Neural cell (in vitro differentiated cells): ENCODE results near the gene ANTXR2. TPM values are rescaled to one million over a fixed set of nuclear protein-coding genes. Genes with fewer than 3 reads are reported as not detected.
"Not testable (repeated sequence)": the region's sequence is repeated elsewhere in the genome, so short reads cannot be mapped to it uniquely, and the experiment has no call there.

Source experiments
- H2AFZ ChIP-seq: fragments of 200-600, 300-800 bp; sonication (generic), shearing (Covaris generic); 2 replicates; pipeline ENCODE4 v1.6.0; 2014; ENCODE audit warnings: low read depth, mild to moderate bottlenecking, antibody characterized with exemption, low read length, moderate library complexity
- H3F3A ChIP-seq: fragments of 200-600 bp; shearing (Covaris generic); 2 replicates; pipeline ENCODE4 v1.6.1; 2016; ENCODE audit warnings: mild to moderate bottlenecking, moderate library complexity, mixed read lengths, antibody characterized with exemption, low read length; ENCODE audit not compliant: insufficient read depth, poor library complexity, severe bottlenecking
- H3K27ac ChIP-seq: fragments of 200-600, 300-800 bp; sonication (generic), shearing (Covaris generic); 2 replicates; pipeline ENCODE4 v1.5.1; 2014; ENCODE audit warnings: mild to moderate bottlenecking, low read length, moderate library complexity
- H3K27me3 ChIP-seq: fragments of 300-800, 200-600 bp; sonication (generic), shearing (Covaris generic); 2 replicates; pipeline ENCODE4 v1.6.0; 2014; ENCODE audit warnings: mild to moderate bottlenecking, low read depth, low read length, moderate library complexity; ENCODE audit not compliant: insufficient read depth
- H3K36me3 ChIP-seq: fragments of 300-800, 200-600 bp; sonication (generic), shearing (Covaris generic); 2 replicates; pipeline ENCODE4 v1.5.1; 2014; ENCODE audit warnings: mild to moderate bottlenecking, antibody characterized with exemption, low read length, moderate library complexity; ENCODE audit not compliant: insufficient read depth
- H3K4me2 ChIP-seq: fragments of 300-800, 200-600 bp; sonication (generic), shearing (Covaris generic); 2 replicates; pipeline ENCODE4 v1.6.0; 2014; ENCODE audit warnings: mild to moderate bottlenecking, low read length
- H3K4me3 ChIP-seq: fragments of 300-800, 200-600 bp; sonication (generic), shearing (Covaris generic); 2 replicates; pipeline ENCODE4 v1.5.1; 2014; ENCODE audit warnings: mild to moderate bottlenecking, low read length, moderate library complexity
- H3K79me2 ChIP-seq: fragments of 200-600 bp; shearing (Covaris generic); replicated peaks from 2 replicates; pipeline ENCODE4 v1.6.0; 2014; ENCODE audit warnings: mild to moderate bottlenecking, low read length, moderate library complexity; ENCODE audit not compliant: insufficient read depth
- H3K9ac ChIP-seq: fragments of 300-800, 200-600 bp; sonication (generic), shearing (Covaris generic); 2 replicates; pipeline ENCODE4 v1.6.1; 2016; ENCODE audit warnings: mild to moderate bottlenecking, low read length, mixed read lengths
- H3K9me2 ChIP-seq: fragments of 200-600 bp; shearing (Covaris generic); 2 replicates; pipeline ENCODE4 v1.6.1; 2016; ENCODE audit warnings: mild to moderate bottlenecking, low read length, mixed read lengths; ENCODE audit not compliant: insufficient read depth
- H3K9me3 ChIP-seq: fragments of 200-600, 300-800 bp; sonication (generic), shearing (Covaris generic); 2 replicates; pipeline ENCODE4 v1.6.1; 2016; ENCODE audit warnings: mild to moderate bottlenecking, mixed run types, low read length, moderate library complexity, mixed read lengths
- H4K20me1 ChIP-seq: fragments of 200-600 bp; shearing (Covaris generic); 2 replicates; pipeline ENCODE4 v1.6.1; 2016; ENCODE audit warnings: mild to moderate bottlenecking, mixed run types; ENCODE audit not compliant: insufficient read depth
- EP300 ChIP-seq: fragments of 450-650 bp; conservative IDR thresholded peaks from 2 replicates; pipeline ENCODE4 v1.6.1; 2014; ENCODE audit warnings: antibody characterized with exemption, mild to moderate bottlenecking, moderate library complexity; ENCODE audit not compliant: poor library complexity, severe bottlenecking
- EZH2 ChIP-seq: fragments of 200-600, 300-800 bp; shearing (Covaris generic), sonication (generic); IDR thresholded peaks from 2 replicates; pipeline ENCODE4 v1.6.1; 2014; ENCODE audit warnings: antibody characterized with exemption, low read length, borderline replicate concordance, mild to moderate bottlenecking; ENCODE audit not compliant: insufficient read depth, poor library complexity, severe bottlenecking
- MXI1 ChIP-seq: fragments of 450-650 bp; conservative IDR thresholded peaks from 2 replicates; pipeline ENCODE4 v1.6.1; 2014; ENCODE audit warnings: antibody characterized with exemption, mild to moderate bottlenecking; ENCODE audit not compliant: poor library complexity, severe bottlenecking
- POLR2AphosphoS5 ChIP-seq: IDR thresholded peaks from 2 replicates; pipeline ENCODE4 v1.6.1; 2012
- RAD21 ChIP-seq: fragments of 450-650 bp; conservative IDR thresholded peaks from 2 replicates; pipeline ENCODE4 v1.6.1; 2014; ENCODE audit warnings: antibody characterized with exemption, mild to moderate bottlenecking, moderate library complexity
- SMC3 ChIP-seq: fragments of 450-650 bp; conservative IDR thresholded peaks from 2 replicates; pipeline ENCODE4 v1.6.1; 2014; ENCODE audit warnings: antibody characterized with exemption, mild to moderate bottlenecking, moderate library complexity; ENCODE audit not compliant: poor library complexity
- TAF1 ChIP-seq: IDR thresholded peaks from 2 replicates; pipeline ENCODE4 v1.6.1; 2012; ENCODE audit warnings: low read depth
- polyA minus RNA-seq: library from RNA; depleted of rRNA, polyadenylated mRNA; stranded (reverse); fragments of >200 nt; gene quantifications from 2 replicates; pipeline ENCODE4 v1.2.3, GENCODE V29; 2014
- polyA plus RNA-seq: library from polyadenylated mRNA; depleted of rRNA; stranded (reverse); fragments of >200 nt; gene quantifications from 2 replicates; pipeline ENCODE4 v1.2.3, GENCODE V29; 2014
- TF ChIP-seq, protein P1 (sequence below): fragments of 450-650 bp; IDR thresholded peaks from 2 replicates; pipeline ENCODE4 v1.5.1; 2014; ENCODE audit warnings: antibody characterized with exemption, mild to moderate bottlenecking, moderate library complexity; ENCODE audit not compliant: poor library complexity, severe bottlenecking
- TF ChIP-seq, protein P2 (sequence below): IDR thresholded peaks from 2 replicates; pipeline ENCODE4 v1.6.1; 2012; ENCODE audit warnings: borderline replicate concordance

ANTXR2 gene
- polyA plus RNA-seq = 31.7 and 35.4 TPM in 2 replicates
- 53.3 and 55.3 TPM in 2 replicates for polyA minus RNA-seq

DNA sequence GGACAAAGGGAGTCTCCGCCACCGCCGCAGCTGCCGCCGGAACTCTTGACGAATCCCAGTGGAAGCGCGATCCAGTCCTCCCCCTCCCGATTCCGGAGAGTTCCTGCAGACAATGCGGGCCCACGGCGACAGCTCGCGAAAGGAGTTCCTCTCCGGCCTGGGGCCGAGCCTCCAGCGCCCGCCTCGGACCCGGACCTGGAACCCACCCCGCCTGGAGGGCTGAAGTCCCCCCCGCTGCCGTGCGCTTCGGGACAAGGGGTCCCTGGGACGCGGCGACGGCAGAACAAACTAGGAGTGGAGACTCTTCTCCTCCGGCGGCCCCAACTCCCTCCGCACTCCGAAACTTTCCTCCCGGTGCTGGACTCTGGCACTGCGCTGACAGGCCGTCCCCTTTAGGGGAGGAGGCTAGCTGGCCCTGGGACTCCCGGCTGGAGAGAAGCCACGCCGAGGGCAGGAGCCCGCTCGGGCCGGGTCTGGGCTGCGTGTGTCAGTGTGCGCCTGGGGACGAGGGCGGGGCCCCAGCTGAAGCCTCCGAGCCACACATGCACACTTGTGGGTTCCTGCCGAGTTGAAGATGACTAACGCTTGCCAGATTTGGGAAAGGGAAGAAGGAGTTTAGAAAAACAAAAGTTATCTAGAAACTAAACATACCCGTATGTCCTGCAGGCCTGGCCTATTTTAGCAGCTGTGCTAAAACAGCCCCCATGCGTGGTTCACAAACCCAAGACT, at the start of gene ANTXR2:
ANTXR2 (minus strand) TSS at position 486 of the 729 bp plus-strand sequence. CDS start 669 bp downstream, outside the sequence.
- H3K4me3 ChIP-seq = peak within 1 kb of the TSS; percentile 88
- H3K36me3 ChIP-seq = no peaks in the 10 kb centered on the region
- peak within 1 kb of the TSS; percentile 50 for H3K27ac ChIP-seq
- peak within 1 kb of the TSS; percentile 84 for H2AFZ ChIP-seq
- H3K27me3 ChIP-seq = no peaks in the 10 kb centered on the region
- TF ChIP-seq EZH2 (no peak), POLR2AphosphoS5 (no peak), MXI1 (no peak), EP300 (no peak), TAF1 (no peak), RAD21 (no peak)
- TF ChIP-seq, protein P1, sequence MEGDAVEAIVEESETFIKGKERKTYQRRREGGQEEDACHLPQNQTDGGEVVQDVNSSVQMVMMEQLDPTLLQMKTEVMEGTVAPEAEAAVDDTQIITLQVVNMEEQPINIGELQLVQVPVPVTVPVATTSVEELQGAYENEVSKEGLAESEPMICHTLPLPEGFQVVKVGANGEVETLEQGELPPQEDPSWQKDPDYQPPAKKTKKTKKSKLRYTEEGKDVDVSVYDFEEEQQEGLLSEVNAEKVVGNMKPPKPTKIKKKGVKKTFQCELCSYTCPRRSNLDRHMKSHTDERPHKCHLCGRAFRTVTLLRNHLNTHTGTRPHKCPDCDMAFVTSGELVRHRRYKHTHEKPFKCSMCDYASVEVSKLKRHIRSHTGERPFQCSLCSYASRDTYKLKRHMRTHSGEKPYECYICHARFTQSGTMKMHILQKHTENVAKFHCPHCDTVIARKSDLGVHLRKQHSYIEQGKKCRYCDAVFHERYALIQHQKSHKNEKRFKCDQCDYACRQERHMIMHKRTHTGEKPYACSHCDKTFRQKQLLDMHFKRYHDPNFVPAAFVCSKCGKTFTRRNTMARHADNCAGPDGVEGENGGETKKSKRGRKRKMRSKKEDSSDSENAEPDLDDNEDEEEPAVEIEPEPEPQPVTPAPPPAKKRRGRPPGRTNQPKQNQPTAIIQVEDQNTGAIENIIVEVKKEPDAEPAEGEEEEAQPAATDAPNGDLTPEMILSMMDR = peak; percentile 28
- H3K9me2 ChIP-seq = no peaks in the 10 kb centered on the region
- no peaks in the 10 kb centered on the region for H3F3A ChIP-seq
- no peaks in the 10 kb centered on the region for H4K20me1 ChIP-seq
- peaks cover 20% of the 10 kb centered on the region for H3K79me2 ChIP-seq
- H3K4me2 ChIP-seq = peak within 1 kb of the TSS; percentile 73
- no peaks in the 10 kb centered on the region for H3K9me3 ChIP-seq
- H3K9ac ChIP-seq = peak within 1 kb of the TSS; percentile 80

DNA sequence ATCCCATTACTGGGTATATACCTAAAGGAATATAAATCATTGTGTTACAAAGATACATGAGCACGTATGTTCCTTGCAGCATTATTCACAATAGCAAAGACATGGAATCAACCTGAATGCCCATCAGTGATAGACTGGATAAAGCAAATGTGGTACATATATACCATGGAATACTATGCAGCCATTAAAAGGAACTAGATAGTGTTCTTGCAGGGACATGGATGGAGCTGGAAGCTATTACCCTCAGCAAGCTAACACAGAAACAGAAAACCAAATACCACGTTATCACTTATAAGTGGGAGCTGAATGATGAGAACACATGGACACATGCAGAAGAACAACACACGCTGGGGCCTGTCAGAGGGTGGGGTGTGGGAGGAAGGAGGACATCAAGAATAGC, 48.8 kb upstream of the ANTXR2 start:
- H3F3A ChIP-seq, H3K27me3 ChIP-seq, H3K9ac ChIP-seq, H3K4me2 ChIP-seq, H3K9me3 ChIP-seq, H3K27ac ChIP-seq, H3K36me3 ChIP-seq, H3K79me2 ChIP-seq, H4K20me1 ChIP-seq, H2AFZ ChIP-seq, H3K4me3 ChIP-seq, H3K9me2 ChIP-seq: not testable (repeated sequence)

DNA sequence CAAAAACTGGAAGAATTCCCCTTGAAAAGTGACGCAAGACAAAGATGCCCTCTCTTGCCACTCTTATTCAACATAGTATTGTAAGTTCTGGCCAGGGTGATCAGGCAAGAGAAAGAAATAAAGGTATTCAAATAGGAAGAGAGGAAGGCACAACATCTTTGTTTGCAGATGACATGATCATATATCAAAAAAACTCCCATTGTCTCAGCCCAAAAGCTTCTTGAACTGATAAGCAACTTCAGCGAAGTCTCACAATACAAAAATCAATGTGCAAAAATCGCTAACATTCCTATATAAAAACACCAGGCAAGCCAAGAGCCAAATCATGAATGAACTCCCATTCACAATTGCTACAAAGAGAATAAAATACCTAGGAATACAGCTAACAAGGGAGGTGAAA, 46.6 kb upstream of the ANTXR2 start:
- not testable (repeated sequence) for H3K4me2 ChIP-seq, H3K9ac ChIP-seq, H3K9me3 ChIP-seq, H3K9me2 ChIP-seq, H3K79me2 ChIP-seq, H3K4me3 ChIP-seq, H3K36me3 ChIP-seq, H3K27ac ChIP-seq, H3K27me3 ChIP-seq, H2AFZ ChIP-seq, H3F3A ChIP-seq, H4K20me1 ChIP-seq

DNA sequence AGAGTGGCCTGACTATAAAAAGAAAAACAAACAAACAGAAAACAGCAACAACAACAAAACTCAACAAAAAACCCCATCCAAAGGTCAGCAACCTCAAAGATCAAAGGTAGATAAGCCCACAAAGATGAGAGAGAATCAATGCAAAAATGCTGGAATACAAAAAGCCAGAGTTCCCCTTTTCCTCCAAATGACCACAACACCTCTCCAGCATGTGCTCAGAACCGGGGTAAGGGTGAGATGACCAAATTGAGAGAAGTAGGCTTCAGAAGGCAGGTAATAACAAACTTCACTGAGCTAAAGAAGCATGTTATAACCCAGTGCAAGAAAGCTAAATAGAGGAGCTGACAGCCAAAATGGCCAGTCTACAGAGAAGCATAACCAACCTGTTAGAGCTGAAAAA, 43.5 kb upstream of the ANTXR2 start:
- no peaks in the 10 kb centered on the region for H3K9me2 ChIP-seq
- no peak overlapping the region for H2AFZ ChIP-seq
- H3K9ac ChIP-seq = no peak overlapping the region
- no peak overlapping the region for H3K4me2 ChIP-seq
- no peak overlapping the region for H3K4me3 ChIP-seq
- H3K27me3 ChIP-seq = no peaks in the 10 kb centered on the region
- TF ChIP-seq EP300 (no peak), POLR2AphosphoS5 (no peak), SMC3 (no peak), EZH2 (no peak), RAD21 (no peak), TAF1 (no peak), MXI1 (no peak)
- TF ChIP-seq, protein P2, sequence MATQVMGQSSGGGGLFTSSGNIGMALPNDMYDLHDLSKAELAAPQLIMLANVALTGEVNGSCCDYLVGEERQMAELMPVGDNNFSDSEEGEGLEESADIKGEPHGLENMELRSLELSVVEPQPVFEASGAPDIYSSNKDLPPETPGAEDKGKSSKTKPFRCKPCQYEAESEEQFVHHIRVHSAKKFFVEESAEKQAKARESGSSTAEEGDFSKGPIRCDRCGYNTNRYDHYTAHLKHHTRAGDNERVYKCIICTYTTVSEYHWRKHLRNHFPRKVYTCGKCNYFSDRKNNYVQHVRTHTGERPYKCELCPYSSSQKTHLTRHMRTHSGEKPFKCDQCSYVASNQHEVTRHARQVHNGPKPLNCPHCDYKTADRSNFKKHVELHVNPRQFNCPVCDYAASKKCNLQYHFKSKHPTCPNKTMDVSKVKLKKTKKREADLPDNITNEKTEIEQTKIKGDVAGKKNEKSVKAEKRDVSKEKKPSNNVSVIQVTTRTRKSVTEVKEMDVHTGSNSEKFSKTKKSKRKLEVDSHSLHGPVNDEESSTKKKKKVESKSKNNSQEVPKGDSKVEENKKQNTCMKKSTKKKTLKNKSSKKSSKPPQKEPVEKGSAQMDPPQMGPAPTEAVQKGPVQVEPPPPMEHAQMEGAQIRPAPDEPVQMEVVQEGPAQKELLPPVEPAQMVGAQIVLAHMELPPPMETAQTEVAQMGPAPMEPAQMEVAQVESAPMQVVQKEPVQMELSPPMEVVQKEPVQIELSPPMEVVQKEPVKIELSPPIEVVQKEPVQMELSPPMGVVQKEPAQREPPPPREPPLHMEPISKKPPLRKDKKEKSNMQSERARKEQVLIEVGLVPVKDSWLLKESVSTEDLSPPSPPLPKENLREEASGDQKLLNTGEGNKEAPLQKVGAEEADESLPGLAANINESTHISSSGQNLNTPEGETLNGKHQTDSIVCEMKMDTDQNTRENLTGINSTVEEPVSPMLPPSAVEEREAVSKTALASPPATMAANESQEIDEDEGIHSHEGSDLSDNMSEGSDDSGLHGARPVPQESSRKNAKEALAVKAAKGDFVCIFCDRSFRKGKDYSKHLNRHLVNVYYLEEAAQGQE = no peak
- TF ChIP-seq, protein P1 = no peak
- H3K9me3 ChIP-seq = no peaks in the 10 kb centered on the region
- no peak overlapping the region for H3K27ac ChIP-seq
- no peaks in the 10 kb centered on the region for H3K79me2 ChIP-seq
- H4K20me1 ChIP-seq = no peaks in the 10 kb centered on the region
- H3K36me3 ChIP-seq = no peaks in the 10 kb centered on the region
- no peaks in the 10 kb centered on the region for H3F3A ChIP-seq
